Subcutaneous adipose tissue (tissue), 4 donors: ENCODE data around the gene GBE1. TPM values are rescaled to one million over a fixed set of nuclear protein-coding genes. Genes with fewer than 3 reads are reported as not detected.

Source experiments
- small RNA-seq: library from RNA; depleted of rRNA; stranded (forward); fragments of <200 nt; gene quantifications from one replicate; pipeline ENCODE3, GENCODE V24; 2016
- total RNA-seq, 4 donors: library from RNA; depleted of rRNA; stranded (reverse); fragments of >200 nt; gene quantifications; one replicate each; pipeline ENCODE4 v1.1.0, GENCODE V29; 2016
- TF ChIP-seq, protein P1 (sequence below): fragments of 450-650 bp; IDR thresholded peaks from one replicate; pipeline ENCODE4 v1.5.1; 2016; ENCODE audit warnings: low read depth, mild to moderate bottlenecking, control low read depth, antibody characterized with exemption, moderate library complexity

Gene GBE1
- total RNA-seq, 4 donors from 2014 or later, result 134 to 224 (median 199) TPM

DNA sequence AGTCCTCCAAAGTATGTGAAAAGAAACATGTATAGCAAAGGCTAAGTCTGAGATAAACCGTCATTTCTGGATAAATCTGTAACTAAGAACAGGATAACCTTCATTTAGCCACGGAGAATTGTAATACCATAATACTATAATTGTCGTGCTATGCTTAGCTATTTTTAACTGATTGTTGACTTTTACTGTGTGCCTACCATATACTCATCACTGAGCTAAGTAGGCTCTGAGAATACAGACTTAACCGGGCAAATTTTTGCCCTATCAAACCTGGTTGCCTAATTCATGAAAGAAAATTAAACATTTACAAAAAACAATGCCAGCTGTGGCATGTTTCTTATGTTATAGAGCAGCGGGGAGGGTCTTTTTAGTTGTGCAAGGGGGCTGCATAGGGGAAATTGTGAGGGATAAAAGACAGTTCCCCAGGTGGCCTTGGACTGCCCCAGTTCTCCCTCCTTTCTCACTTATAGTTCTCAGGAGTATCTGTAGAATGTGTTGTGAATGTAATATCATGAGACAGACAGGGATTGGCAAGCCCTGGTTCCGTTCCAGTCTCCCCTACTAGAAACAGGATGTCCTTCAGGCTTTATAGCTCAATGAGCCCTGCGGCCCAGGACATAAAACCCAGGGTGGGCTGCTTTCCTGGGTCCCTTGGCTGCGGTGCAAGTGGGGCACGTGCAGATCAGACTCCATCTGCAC lies 318.5 kb downstream of the GBE1 start:
- TF ChIP-seq, protein P1, sequence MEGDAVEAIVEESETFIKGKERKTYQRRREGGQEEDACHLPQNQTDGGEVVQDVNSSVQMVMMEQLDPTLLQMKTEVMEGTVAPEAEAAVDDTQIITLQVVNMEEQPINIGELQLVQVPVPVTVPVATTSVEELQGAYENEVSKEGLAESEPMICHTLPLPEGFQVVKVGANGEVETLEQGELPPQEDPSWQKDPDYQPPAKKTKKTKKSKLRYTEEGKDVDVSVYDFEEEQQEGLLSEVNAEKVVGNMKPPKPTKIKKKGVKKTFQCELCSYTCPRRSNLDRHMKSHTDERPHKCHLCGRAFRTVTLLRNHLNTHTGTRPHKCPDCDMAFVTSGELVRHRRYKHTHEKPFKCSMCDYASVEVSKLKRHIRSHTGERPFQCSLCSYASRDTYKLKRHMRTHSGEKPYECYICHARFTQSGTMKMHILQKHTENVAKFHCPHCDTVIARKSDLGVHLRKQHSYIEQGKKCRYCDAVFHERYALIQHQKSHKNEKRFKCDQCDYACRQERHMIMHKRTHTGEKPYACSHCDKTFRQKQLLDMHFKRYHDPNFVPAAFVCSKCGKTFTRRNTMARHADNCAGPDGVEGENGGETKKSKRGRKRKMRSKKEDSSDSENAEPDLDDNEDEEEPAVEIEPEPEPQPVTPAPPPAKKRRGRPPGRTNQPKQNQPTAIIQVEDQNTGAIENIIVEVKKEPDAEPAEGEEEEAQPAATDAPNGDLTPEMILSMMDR, result no peak

DNA sequence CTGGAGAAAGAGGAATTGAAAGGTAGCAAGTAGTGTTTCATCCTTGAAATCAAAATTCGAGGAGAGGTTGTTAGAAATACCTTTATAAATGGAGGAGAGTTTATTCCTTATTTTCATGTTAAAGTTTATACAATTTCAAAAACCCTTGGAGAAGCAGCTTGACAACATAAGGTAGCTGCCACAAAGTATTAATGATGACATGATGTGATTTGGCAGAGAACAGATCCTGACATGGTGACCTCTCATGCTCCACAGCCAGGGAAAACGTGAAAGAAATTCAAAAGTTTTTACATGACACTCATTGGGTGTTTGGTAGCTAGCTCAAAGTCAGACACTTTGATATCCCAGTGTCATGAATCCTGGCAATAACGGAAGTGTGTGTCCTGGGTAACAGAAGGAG lies 320.8 kb downstream of the GBE1 start:
- TF ChIP-seq, protein P1, result no peak

Small RNA genes lying within 50 kb of the gene (small RNA-seq; reads per million reads assigned to genes)
- gene AC017015.1, result not detected
- not detected for gene RNU2-28P
